NCI-H446 (cell line): ENCODE results near the gene ALG10B.
"Not testable (repeated sequence)": the region's sequence is repeated elsewhere in the genome, so short reads cannot be mapped to it uniquely, and the experiment has no call there.

Source experiments
- DNase-seq, 2 experiments: peaks; one replicate each; lab custom pipeline; 2025; lab: John Stamatoyannopoulos, UW

The ALG10B gene

GRCh38 chr12:38316391-38317129, at the start of gene ALG10B:
Gene ALG10B (plus strand): TSS chr12:38316774. CDS start chr12:38316894, 120 bp downstream.
- DNase-seq = peak; percentile 89 to 95

- no peak for DNase-seq
These were observed 48.0 kb upstream of the ALG10B start for GRCh38 chr12:38268612-38269011.

GRCh38 chr12:38269897-38270296, 46.7 kb upstream of the ALG10B start:
- DNase-seq = no peak

- no peak for DNase-seq
These were observed 36.8 kb upstream of the ALG10B start for GRCh38 chr12:38279756-38280155.

GRCh38 chr12:38282886-38283285, 33.7 kb upstream of the ALG10B start:
- no peak for DNase-seq

GRCh38 chr12:38289396-38289795, 27.2 kb upstream of the ALG10B start:
- no peak for DNase-seq

GRCh38 chr12:38291160-38291559, 25.4 kb upstream of the ALG10B start:
- no peak for DNase-seq

GRCh38 chr12:38302972-38303371, 13.6 kb upstream of the ALG10B start:
- not testable (repeated sequence) for DNase-seq

- DNase-seq = not testable (repeated sequence)
These were observed 5.4 kb downstream of the ALG10B start for GRCh38 chr12:38321966-38322365.

GRCh38 chr12:38324912-38325311, 8.3 kb downstream of the ALG10B start:
- DNase-seq = no peak

GRCh38 chr12:38327356-38327755, 10.8 kb downstream of the ALG10B start:
- DNase-seq = no peak

GRCh38 chr12:38328306-38328895, 11.8 kb downstream of the ALG10B start:
- peak; percentile 11 to 47 for DNase-seq

- DNase-seq = not testable (repeated sequence)
These were observed 13.8 kb downstream of the ALG10B start for GRCh38 chr12:38330414-38330813.

- DNase-seq = no peak
These were observed 16.2 kb downstream of the ALG10B start for GRCh38 chr12:38332814-38333213.

GRCh38 chr12:38342444-38342843, 25.9 kb downstream of the ALG10B start:
- no peak for DNase-seq

- not testable (repeated sequence) for DNase-seq
These were observed 26.7 kb downstream of the ALG10B start for GRCh38 chr12:38343256-38343655.

- DNase-seq = peak in 1 of 2 experiments; percentile 17
These were observed 27.3 kb downstream of the ALG10B start for GRCh38 chr12:38343916-38344315.

GRCh38 chr12:38350342-38351174, 34.0 kb downstream of the ALG10B start:
- peak in 1 of 2 experiments; percentile 17 for DNase-seq

- DNase-seq = not testable (repeated sequence)
These were observed 34.6 kb downstream of the ALG10B start for GRCh38 chr12:38351175-38351508.

- DNase-seq = no peak
These were observed 50.9 kb downstream of the ALG10B start for GRCh38 chr12:38367506-38367905.

GRCh38 chr12:38370311-38370710, 53.7 kb downstream of the ALG10B start:
- DNase-seq = no peak

GRCh38 chr12:38373784-38374183, 57.2 kb downstream of the ALG10B start:
- DNase-seq = no peak

- DNase-seq = peak; percentile 35 to 76
These were observed 58.2 kb downstream of the ALG10B start for GRCh38 chr12:38374751-38375150.
